Measurements from ENCODE around the gene SYMPK.

The SYMPK gene

GRCh38 chr19:45901432-45901911 lies 38.5 kb upstream of the SYMPK start:
- no peak overlapping the region for H3K9ac ChIP-seq (ENCODE audit: low read length)
- peaks cover 28% of the 10 kb centered on the region for H3K36me3 ChIP-seq (replicated peaks; ENCODE audit: low read depth, low read length)
- H3K4me2 ChIP-seq (ENCODE audit: low read length), result peak overlapping the region; percentile 79
- H3K9me3 ChIP-seq (ENCODE audit: insufficient read depth, low read length), result no peaks in the 10 kb centered on the region
- no peak overlapping the region for H2AFZ ChIP-seq (ENCODE audit: low read depth, low read length)
- H3K4me1 ChIP-seq (ENCODE audit: low read length), result peaks cover 13% of the 10 kb centered on the region
- no peak overlapping the region for H3K27ac ChIP-seq (ENCODE audit: low read length)
- H3K27me3 ChIP-seq (ENCODE audit: low read depth, low read length), result no peaks in the 10 kb centered on the region
- H3K4me3 ChIP-seq (ENCODE audit: low read length), result peak overlapping the region; percentile 90
- peaks cover 14% of the 10 kb centered on the region for H3K79me2 ChIP-seq (ENCODE audit: low read length)
- H4K20me1 ChIP-seq (ENCODE audit: insufficient read depth, low read length), result no peaks in the 10 kb centered on the region
- TF ChIP-seq CTCF (IDR thresholded peaks at IDR 0.05; ENCODE audit: low read depth, low read length), result no peak
- no peak for TF ChIP-seq EZH2phosphoT487 (IDR thresholded peaks at IDR 0.05; ENCODE audit: low read depth)

GRCh38 chr19:45900738-45901431 lies 37.9 kb upstream of the SYMPK start:
- Histone ChIP-seq H3K79me2 (ENCODE audit: low read length) (peaks cover 14% of the 10 kb centered on the region), H3K27ac (ENCODE audit: low read length) (no peak overlapping the region), H4K20me1 (ENCODE audit: insufficient read depth, low read length) (no peaks in the 10 kb centered on the region), H3K9ac (ENCODE audit: low read length) (no peak overlapping the region), H3K4me2 (ENCODE audit: low read length) (no peak overlapping the region), H2AFZ (ENCODE audit: low read depth, low read length) (no peak overlapping the region), H3K9me3 (ENCODE audit: insufficient read depth, low read length) (no peaks in the 10 kb centered on the region), H3K27me3 (ENCODE audit: low read depth, low read length) (no peaks in the 10 kb centered on the region), H3K4me3 (ENCODE audit: low read length) (no peak overlapping the region), H3K36me3 (replicated peaks; ENCODE audit: low read depth, low read length) (peaks cover 30% of the 10 kb centered on the region), H3K4me1 (ENCODE audit: low read length) (peaks cover 13% of the 10 kb centered on the region)
- TF ChIP-seq CTCF (IDR thresholded peaks at IDR 0.05; ENCODE audit: low read depth, low read length) (no peak), EZH2phosphoT487 (IDR thresholded peaks at IDR 0.05; ENCODE audit: low read depth) (no peak)

GRCh38 chr19:45899919-45900589 lies 37.1 kb upstream of the SYMPK start:
- peaks cover 13% of the 10 kb centered on the region for H3K4me1 ChIP-seq (ENCODE audit: low read length)
- peaks cover 30% of the 10 kb centered on the region for H3K36me3 ChIP-seq (replicated peaks; ENCODE audit: low read depth, low read length)
- H2AFZ ChIP-seq (ENCODE audit: low read depth, low read length), result no peak overlapping the region
- H3K4me2 ChIP-seq (ENCODE audit: low read length), result no peak overlapping the region
- H3K4me3 ChIP-seq (ENCODE audit: low read length), result no peak overlapping the region
- no peaks in the 10 kb centered on the region for H4K20me1 ChIP-seq (ENCODE audit: insufficient read depth, low read length)
- H3K27me3 ChIP-seq (ENCODE audit: low read depth, low read length), result no peaks in the 10 kb centered on the region
- no peak overlapping the region for H3K9ac ChIP-seq (ENCODE audit: low read length)
- H3K9me3 ChIP-seq (ENCODE audit: insufficient read depth, low read length), result no peaks in the 10 kb centered on the region
- TF ChIP-seq CTCF (IDR thresholded peaks at IDR 0.05; ENCODE audit: low read depth, low read length) (no peak), EZH2phosphoT487 (IDR thresholded peaks at IDR 0.05; ENCODE audit: low read depth) (no peak)
- peaks cover 14% of the 10 kb centered on the region for H3K79me2 ChIP-seq (ENCODE audit: low read length)
- no peak overlapping the region for H3K27ac ChIP-seq (ENCODE audit: low read length)

GRCh38 chr19:45899253-45899652 lies 36.3 kb upstream of the SYMPK start:
- TF ChIP-seq CTCF (IDR thresholded peaks at IDR 0.05; ENCODE audit: low read depth, low read length) (no peak), EZH2phosphoT487 (IDR thresholded peaks at IDR 0.05; ENCODE audit: low read depth) (no peak)
- Histone ChIP-seq H3K4me2 (ENCODE audit: low read length) (no peak overlapping the region), H3K27me3 (ENCODE audit: low read depth, low read length) (no peaks in the 10 kb centered on the region), H3K36me3 (replicated peaks; ENCODE audit: low read depth, low read length) (peaks cover 32% of the 10 kb centered on the region), H3K9ac (ENCODE audit: low read length) (no peak overlapping the region), H4K20me1 (ENCODE audit: insufficient read depth, low read length) (no peaks in the 10 kb centered on the region), H3K27ac (ENCODE audit: low read length) (no peak overlapping the region), H3K79me2 (ENCODE audit: low read length) (peaks cover 14% of the 10 kb centered on the region), H3K4me1 (ENCODE audit: low read length) (peaks cover 13% of the 10 kb centered on the region), H2AFZ (ENCODE audit: low read depth, low read length) (no peak overlapping the region), H3K4me3 (ENCODE audit: low read length) (no peak overlapping the region), H3K9me3 (ENCODE audit: insufficient read depth, low read length) (no peaks in the 10 kb centered on the region)
